ENCODE data around the gene NEK6. TPM values are rescaled to one million over a fixed set of nuclear protein-coding genes. Genes with fewer than 3 reads are reported as not detected.

The NEK6 gene
- total RNA-seq, 1 experiment from 2014 or later = 66.6 TPM

- Mint-ChIP-seq H3K27ac (ENCODE audit: unreplicated experiment) (peak overlapping the region; percentile 88), H3K9me3 (ENCODE audit: unreplicated experiment) (no peaks in the 10 kb centered on the region), H3K4me3 (ENCODE audit: unreplicated experiment) (peak overlapping the region; percentile 27), H3K27me3 (ENCODE audit: insufficient read depth, unreplicated experiment) (no peaks in the 10 kb centered on the region), H3K4me1 (ENCODE audit: low read depth, unreplicated experiment) (peaks cover 8% of the 10 kb centered on the region), H3K36me3 (ENCODE audit: insufficient read depth, unreplicated experiment) (peaks cover 66% of the 10 kb centered on the region)
- peaks cover 1% of the 10 kb centered on the region; the same call in 1 of the 2 replicates for H3K36me3 ChIP-seq (ENCODE audit: control insufficient read depth, insufficient read depth, low read length)
- DNase-seq = peak; percentile 78 to 93
- CTCF ChIA-PET = interaction anchor here (0.6 kb wide), 1 partner anchor 149 kb away, joined by 3 read pairs; no protein-coding TSS in a partner anchor
- no peak for TF ChIP-seq CTCF (IDR thresholded peaks at IDR 0.05; ENCODE audit: insufficient read depth in 1 of 2, low read depth in 1 of 2, low read length in 1 of 2, severe bottlenecking in 1 of 2, unreplicated experiment in 1 of 2)
- intact Hi-C loops (cut with micrococcal nuclease; ENCODE audit: unreplicated experiment) = no loop called here
- H3K27me3 ChIP-seq (replicated peaks; ENCODE audit: control insufficient read depth, insufficient read depth, low read length) = no peaks in the 10 kb centered on the region
- H3K4me3 ChIP-seq (ENCODE audit: low read depth, low read length) = no peak overlapping the region
- POLR2A ChIA-PET = no interaction called here
- H3K9me3 ChIP-seq = no peaks in the 10 kb centered on the region
- BruUV-seq (replicated peaks) = no TSS peak
- H3K4me1 ChIP-seq = peaks cover 23% of the 10 kb centered on the region
Observed at GRCh38 chr9:124309667-124310084, 51.9 kb downstream of the NEK6 start.

DNA sequence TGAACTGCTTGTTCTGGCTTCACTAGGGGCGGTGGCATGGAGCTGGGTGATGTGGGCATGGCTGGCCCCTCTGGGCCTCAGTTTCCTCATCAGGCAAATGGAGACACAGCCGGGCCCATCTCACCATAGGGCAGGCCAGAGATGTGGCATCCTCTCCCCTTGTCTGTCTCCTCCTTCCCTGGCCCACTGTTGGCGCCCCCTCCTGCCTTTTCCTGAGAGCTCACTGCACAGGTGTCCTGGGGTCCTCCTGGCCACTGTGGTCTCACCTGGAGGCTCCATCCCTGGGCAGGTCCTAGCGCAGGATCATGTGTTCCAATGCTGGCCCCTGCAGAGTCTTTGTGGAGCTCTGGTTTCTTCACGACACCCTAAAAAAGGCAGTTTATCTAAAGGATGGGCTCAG, 53.5 kb downstream of the NEK6 start:
- no peaks in the 10 kb centered on the region for H3K9me3 Mint-ChIP-seq (ENCODE audit: unreplicated experiment)
- POLR2A ChIA-PET = no interaction called here
- DNase-seq = no peak
- intact Hi-C loops (cut with micrococcal nuclease; ENCODE audit: unreplicated experiment) = no loop called here
- H3K4me3 Mint-ChIP-seq (ENCODE audit: unreplicated experiment) = no peak overlapping the region
- CTCF ChIA-PET = no interaction called here
- TF ChIP-seq CTCF (IDR thresholded peaks at IDR 0.05; ENCODE audit: insufficient read depth in 1 of 2, low read depth in 1 of 2, low read length in 1 of 2, severe bottlenecking in 1 of 2, unreplicated experiment in 1 of 2) = no peak
- H3K4me1 Mint-ChIP-seq (ENCODE audit: low read depth, unreplicated experiment) = no peaks in the 10 kb centered on the region
- H3K9me3 ChIP-seq = no peaks in the 10 kb centered on the region
- H3K27ac Mint-ChIP-seq (ENCODE audit: unreplicated experiment) = peak overlapping the region; percentile 6
- no peaks in the 10 kb centered on the region for H3K27me3 Mint-ChIP-seq (ENCODE audit: insufficient read depth, unreplicated experiment)
- BruUV-seq (replicated peaks) = no TSS peak
- H3K36me3 Mint-ChIP-seq (ENCODE audit: insufficient read depth, unreplicated experiment) = peaks cover 58% of the 10 kb centered on the region
- peaks cover 1% of the 10 kb centered on the region; the same call in 1 of the 2 replicates for H3K36me3 ChIP-seq (ENCODE audit: control insufficient read depth, insufficient read depth, low read length)
- no peaks in the 10 kb centered on the region for H3K27me3 ChIP-seq (replicated peaks; ENCODE audit: control insufficient read depth, insufficient read depth, low read length)
- no peak overlapping the region for H3K4me3 ChIP-seq (ENCODE audit: low read depth, low read length)
- H3K4me1 ChIP-seq = peaks cover 23% of the 10 kb centered on the region

- no peaks in the 10 kb centered on the region for H3K27me3 Mint-ChIP-seq (ENCODE audit: insufficient read depth, unreplicated experiment)
- no TSS peak for BruUV-seq (replicated peaks)
- peak overlapping the region; percentile 50 for H3K27ac Mint-ChIP-seq (ENCODE audit: unreplicated experiment)
- no peaks in the 10 kb centered on the region for H3K4me1 Mint-ChIP-seq (ENCODE audit: low read depth, unreplicated experiment)
- TF ChIP-seq CTCF (IDR thresholded peaks at IDR 0.05; ENCODE audit: insufficient read depth in 1 of 2, low read depth in 1 of 2, low read length in 1 of 2, severe bottlenecking in 1 of 2, unreplicated experiment in 1 of 2) = peak in 1 of 2 experiments; percentile 12
- Histone ChIP-seq H3K36me3 (ENCODE audit: control insufficient read depth, insufficient read depth, low read length) (peaks cover 1% of the 10 kb centered on the region; the same call in 1 of the 2 replicates), H3K9me3 (no peaks in the 10 kb centered on the region), H3K4me1 (peaks cover 23% of the 10 kb centered on the region), H3K27me3 (replicated peaks; ENCODE audit: control insufficient read depth, insufficient read depth, low read length) (no peaks in the 10 kb centered on the region), H3K4me3 (ENCODE audit: low read depth, low read length) (no peak overlapping the region)
- no peak overlapping the region for H3K4me3 Mint-ChIP-seq (ENCODE audit: unreplicated experiment)
- H3K9me3 Mint-ChIP-seq (ENCODE audit: unreplicated experiment) = no peaks in the 10 kb centered on the region
- ChIA-PET POLR2A (no interaction called here), CTCF (interaction anchor here (0.6 kb wide), 1 partner anchor 166 kb away, joined by 4 read pairs; no protein-coding TSS in a partner anchor)
- H3K36me3 Mint-ChIP-seq (ENCODE audit: insufficient read depth, unreplicated experiment) = peaks cover 54% of the 10 kb centered on the region
- no peak for DNase-seq
- intact Hi-C loops (cut with micrococcal nuclease; ENCODE audit: unreplicated experiment) = no loop called here
Observed at GRCh38 chr9:124312290-124313265, 54.8 kb downstream of the NEK6 start.

All from Caco-2 (cell line).